HG03457 (cell line): ENCODE measurements around the gene PRKAG2.

Experiments used
- ATAC-seq: cut with Tn5 transposase; IDR thresholded peaks from one replicate; pipeline ENCODE4 v1.9.1; 2021; ENCODE audit warnings: moderate number of reproducible peaks; ENCODE audit not compliant: unreplicated experiment

PRKAG2 gene

DNA sequence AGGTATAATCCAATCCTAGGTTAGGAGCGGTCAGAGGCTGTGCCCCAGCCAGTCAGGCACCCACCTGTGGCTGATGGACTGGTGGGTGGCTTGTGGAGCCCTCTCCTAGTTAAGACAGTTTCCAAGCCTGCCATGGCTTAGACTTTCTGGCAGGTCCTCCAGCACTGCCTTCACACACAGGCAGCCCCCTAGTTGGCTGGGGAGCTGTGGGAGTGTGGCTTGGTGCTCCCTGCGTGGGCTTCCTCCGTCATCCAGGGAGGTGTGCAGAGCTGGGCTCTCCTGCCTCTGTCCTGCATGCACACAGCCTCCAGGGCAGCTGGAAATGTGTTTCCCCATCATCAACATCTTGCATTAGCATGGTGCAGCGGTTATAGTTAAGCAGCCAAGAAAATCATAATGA lies 273.0 kb downstream of the PRKAG2 start:
- ATAC-seq, result no peak

DNA sequence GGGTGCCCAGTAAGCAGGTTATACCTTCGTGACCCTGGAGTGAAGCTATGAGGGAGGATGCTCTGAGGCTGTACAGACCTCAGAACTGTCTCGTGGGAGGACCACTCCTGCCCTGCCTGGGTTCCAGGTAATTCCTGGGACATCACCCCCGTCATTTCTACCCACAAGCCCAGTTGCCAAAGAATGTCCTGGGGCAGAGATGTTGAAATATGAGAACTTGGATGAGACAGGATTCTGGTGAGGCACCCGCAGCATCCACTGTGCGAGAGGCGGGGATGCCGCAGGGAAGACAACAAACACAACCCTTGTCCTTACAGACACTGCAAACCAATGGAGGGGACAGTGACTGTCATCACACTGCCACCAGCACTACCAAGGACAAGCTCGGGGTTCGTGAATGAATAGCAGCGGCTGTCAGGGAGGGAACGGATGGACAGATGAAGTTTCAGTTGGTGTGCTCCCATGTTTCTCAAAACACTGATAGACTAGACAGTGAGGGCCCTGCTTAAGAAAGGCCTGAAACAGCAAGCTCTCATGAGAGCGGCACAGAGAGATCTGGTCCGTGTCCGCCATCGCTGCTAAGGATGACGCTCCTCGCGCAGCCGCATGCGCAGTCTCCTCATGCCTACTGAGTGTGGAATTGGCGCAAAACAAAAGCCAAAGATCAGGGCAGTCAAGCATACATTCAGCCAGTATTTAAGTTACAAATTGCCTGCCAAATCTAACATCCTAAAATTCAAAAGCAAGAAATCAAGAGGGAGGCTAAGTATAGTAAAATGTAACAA lies 275.2 kb downstream of the PRKAG2 start:
- ATAC-seq, result no peak

DNA sequence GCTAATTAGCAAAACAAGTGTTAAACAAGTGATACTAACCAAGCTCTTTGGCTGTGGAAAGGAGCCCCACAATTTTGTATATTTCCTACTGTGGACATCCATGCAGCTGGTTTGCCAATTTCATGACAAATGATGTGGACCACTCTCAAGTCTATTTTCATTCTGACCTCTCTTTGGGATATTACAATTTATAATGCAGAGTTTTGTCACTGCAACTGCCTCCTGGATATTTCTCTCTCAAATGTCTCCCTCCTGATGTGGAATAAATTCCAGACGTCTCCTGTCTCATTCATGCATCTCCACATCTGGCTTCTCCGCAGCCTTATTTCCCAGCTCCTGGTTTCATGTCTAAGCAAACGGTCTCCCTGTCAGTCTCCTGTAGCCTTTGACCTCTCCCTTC lies 276.6 kb downstream of the PRKAG2 start:
- ATAC-seq, result no peak

DNA sequence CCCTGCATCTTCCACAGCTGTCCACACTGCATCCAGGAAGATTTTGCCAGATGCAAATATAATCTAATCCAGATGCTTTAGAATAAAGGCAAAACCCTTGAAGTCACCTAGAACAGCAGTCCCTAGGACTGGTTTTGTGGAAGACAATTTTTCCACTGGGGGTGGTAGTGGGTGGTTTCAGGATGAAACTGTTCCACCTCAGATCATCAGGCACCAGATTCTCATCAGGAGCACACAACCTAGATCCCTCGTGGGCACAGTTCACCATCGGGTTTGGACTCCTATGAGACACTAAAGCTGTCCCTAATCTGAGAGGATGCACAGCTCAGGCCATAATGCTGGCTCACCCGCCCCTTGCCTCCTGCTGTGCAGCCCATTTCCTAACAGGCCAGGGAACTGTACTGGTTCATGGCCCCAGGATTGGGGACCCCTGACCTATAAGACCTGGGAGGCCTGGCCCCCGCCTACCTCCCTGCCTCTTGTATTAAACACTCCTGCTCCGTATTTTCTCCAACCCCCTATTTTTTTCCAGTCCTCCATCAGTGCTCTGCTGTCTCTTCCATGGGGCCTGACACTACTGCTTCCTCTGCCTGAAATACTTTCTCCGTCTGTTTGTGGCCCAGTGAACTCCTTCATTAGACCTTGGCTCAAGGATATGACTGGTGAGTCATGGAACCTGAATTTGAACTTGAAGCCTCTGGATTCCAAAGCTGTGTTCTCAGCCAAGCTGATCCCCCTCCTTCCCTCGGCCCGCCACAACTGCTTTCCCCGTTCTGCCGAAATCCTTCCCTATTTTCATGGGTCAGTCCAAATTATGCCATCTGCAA lies 277.3 kb downstream of the PRKAG2 start:
- no peak for ATAC-seq

DNA sequence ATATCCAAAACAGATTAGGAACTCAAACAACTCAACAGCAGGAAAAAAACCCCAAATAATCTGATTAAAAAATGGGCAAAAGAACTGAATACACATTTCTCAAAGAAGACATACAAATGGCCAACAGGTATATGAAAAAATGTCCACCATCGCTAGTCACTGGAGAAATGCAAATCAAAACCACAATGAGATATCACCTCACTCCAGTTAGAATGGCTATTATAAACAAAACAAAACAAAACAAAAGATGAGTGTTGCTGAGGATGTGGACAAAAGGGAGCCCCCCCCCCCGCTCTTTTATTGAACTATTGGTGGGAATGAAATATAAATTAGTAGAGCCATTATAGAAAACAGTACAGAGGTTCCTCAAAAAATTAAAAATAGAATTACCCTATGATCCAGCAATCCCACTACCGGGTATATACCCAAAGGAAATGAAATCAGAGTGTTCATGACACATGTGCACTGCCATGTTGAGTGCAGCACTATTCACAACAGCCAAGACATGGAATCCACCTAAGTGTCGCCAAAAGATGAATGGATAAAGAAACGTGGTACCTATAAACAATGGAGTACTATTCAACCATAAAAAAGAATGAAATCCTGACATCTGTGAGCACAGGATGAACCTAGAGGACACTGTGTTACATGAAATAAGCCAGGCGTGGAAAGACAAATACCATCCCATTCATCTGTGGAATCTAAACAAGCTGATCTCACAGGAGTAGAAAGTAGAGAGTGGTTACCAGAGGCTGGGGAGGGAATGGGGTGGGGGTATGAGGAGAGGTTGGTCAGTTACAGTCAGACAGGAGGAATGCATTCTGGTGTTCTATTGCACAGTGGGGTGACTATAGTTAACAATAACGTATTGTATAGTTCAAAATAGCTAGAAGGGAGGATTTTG lies 279.1 kb downstream of the PRKAG2 start:
- no peak for ATAC-seq

DNA sequence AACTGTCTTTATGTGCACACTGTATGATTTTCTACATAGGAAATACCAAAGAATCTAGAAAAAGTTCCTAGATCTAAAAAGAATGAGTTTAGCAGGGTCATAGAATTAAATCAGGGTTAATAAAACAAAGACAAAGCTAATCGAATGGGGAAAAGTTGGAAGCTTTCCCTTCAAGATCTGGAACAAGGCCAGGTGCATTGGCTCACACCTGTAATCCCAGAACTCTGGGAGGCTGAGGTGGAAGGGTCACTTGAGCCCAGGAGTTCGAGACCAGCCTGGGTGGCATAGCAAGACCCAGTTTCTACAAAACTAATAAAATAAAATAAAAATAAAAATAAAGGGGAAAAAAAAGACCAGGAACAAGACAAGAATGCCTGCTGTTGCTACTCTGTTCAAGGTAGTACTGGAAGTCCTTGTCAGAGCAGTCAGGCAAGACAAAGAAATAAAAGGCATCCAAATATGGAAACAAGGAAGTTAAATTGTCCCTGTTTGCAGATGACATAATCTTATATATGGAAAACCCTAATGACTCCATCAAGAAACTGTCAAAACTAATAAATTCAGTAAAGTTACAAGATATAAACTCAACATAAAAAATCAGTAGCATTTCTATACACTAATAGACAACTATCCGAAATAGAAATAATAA lies 281.1 kb downstream of the PRKAG2 start:
- ATAC-seq, result no peak

DNA sequence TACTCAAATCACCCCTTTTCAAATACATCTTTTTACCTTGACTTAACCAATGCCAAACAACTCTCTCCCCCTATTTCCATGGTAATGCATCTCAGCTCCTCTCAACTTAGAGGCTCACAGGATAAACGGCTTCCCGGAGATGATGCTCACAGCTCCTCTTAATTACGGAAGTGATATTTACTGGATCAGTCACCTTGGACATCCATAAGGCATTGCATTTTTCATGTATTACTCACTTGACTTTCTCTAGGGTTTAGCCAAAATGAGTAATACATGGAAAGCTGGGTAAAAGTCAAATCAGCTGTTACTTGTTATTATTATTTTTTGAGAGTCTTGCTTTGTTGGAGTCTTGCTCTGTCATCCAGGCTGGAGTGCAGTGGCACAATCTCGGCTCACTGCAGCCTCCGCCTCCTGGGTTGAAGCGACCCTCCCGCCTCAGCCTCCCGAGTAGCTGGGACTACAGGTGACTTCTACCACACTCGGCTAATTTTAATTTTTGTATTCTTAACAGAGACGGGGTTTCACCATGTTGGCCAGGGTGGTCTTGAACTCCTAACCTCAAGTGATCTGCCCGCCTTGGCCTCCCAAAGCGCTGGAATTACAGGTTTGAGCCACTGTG lies 283.9 kb downstream of the PRKAG2 start:
- ATAC-seq, result no peak

DNA sequence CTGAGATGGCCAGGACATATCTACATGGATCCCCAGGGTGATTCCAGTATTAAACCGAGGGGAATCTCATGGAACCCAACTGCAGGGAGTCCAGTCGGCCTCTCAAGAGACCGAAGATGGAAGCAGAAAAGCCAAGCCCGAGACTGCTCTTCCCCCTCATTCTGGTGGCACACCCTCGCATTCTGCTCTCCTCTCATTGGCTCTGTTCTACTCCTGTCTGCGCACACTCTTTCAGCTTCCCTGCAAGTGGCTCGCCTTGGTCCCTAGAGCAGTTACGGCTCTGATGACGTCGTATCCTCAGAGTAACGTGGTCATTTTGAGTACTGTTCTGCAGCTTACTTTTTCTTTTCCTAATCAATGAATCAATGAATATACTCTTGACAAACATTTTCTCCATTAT lies 284.6 kb downstream of the PRKAG2 start:
- ATAC-seq, result no peak

DNA sequence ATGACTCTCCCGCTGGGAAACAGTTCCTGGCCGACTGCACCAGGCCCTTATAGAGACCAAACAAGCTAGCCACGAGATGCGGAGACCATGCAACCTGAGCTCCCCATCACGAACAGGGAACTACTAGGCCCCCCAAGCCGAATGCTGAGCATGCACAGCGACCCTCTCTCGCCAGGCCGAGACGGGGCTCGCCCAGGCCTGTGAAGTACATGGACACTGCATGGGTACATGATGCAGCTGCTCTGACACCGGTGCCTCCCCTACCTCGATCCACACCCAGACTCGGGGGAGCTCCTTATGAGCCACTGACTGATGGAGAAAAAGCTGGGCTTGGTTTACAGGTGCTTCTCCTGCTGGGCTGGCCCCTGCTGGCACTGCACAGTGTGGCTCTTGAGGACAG lies 285.0 kb downstream of the PRKAG2 start:
- ATAC-seq, result no peak

DNA sequence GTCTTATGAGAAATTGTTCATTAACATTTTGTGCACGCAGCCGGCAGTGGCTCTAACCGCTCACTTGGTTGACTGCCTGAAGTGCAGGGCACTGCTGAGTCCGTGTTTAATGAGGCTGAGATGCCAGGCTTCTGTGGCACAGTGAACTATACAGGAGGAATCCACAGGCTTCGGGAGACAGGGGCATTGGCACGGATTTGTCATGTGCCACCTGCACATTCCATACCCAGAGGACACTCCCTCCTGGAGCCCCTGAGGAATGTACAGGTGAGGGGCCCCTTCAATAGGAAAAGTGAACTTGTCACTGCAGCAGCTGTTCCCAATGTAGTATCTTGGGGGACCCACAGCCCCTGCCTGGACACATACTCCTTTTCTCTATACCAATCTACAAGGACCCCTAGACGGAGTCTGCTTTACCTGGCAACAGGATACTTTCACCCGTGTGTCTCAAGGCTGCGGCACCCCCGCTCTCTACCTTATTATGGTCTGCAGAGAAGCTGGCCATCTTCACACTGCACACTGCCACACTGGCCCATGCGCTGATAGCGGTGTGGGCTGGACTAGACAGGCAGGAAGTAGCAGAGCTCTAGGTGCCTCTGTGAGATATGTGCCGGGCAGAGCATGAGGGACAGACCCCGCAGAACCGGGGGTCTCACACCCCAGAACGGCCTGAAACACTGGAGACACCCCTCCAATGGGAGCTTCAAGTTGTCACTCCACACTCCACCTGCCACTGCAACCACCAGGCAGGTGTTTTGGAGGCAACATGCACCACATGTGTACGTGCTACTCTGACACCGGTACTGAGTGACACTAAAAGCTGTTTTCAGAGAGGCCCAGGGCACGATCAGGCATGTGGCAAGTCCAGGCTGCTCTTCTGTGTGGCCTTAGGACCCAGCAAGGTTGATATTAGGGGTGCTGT lies 285.8 kb downstream of the PRKAG2 start:
- no peak for ATAC-seq

DNA sequence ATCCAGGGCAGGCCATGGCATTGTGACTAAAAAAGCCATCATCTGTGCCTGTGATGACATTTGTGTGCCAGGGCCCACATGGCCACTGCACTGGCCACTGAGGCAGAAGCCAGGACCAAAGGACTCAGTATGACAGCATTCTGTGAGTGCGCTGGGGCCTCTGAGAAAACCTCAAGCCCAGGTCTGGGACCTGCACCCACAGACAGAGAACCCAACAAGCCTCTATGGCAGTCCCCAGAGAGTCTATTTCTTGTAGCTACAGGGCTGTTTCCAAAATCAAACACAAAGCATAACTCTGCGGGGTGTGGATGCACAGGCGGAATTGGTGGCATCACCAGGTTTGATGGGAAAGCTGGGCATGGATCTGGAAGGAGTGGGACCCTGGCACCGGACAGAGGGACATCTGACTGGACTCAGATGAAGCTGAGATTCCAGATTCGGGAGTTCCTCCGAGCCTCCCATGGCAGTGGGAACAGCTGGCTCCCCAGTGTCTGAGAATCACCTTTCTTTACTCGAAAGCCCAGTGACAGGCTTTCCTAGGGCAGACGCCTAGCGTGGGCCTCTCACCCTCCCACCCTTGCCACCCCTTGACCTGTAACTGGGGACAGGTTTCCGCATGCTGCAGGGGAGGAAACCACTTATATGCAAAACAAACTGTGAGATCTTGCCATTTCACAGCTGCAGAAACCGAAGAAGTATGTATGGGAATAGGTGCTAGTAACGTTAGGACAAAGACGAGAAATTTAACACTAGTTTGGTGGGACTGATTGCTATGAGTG lies 286.7 kb downstream of the PRKAG2 start:
- ATAC-seq, result no peak

DNA sequence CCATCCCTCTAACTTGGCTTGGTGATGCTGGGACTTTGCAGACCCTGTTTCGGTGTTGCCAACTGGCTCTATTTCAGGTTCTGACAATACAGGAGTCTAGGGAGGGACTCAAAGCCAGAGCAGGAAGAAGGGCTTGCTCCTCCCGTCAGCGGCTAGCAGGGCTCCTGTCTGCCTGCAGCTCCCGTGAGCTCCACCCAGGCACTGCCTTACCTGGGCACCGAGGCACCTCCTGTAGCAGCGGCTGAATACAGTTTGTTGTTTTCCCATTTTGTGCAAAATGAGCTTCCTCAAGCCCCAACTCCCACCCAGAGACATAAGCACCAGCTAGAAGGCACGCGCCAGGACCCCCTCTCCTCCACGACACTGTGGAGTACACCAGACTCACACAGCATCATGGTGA lies 287.9 kb downstream of the PRKAG2 start:
- ATAC-seq, result no peak

DNA sequence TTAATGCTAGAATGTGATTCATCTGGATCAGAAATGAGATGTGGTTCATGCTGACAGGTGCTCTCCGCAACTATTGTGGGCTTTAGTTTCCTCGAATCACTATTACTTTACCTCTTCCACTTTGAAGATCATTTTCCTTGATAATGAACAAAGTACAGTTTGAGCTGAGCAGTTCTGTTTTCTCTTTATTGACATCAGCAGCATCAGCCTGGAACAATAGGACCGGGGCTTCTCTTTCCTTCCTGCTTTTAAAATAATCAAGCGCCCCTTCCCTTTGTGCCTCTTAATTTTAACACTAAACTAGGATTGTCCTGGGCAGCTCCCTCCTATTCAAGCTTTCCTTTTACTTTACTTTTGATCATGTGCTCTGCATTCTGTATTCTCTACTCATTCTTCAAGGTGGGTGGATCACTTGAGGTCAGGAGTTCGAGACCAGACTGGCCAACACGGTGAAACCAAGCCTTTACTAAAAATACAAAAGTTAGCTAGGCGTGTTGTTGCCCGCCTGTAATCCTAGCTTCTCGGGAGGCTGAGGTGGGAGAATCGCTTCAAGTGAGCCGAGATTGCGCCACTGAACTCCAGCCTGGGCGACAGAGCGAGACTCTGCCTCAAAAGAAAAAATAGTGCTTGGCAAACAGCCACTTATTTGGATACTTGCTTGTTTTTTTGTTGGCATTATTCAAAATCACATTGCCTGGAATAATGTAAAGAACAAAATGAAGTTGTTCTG lies 290.2 kb downstream of the PRKAG2 start:
- no peak for ATAC-seq

DNA sequence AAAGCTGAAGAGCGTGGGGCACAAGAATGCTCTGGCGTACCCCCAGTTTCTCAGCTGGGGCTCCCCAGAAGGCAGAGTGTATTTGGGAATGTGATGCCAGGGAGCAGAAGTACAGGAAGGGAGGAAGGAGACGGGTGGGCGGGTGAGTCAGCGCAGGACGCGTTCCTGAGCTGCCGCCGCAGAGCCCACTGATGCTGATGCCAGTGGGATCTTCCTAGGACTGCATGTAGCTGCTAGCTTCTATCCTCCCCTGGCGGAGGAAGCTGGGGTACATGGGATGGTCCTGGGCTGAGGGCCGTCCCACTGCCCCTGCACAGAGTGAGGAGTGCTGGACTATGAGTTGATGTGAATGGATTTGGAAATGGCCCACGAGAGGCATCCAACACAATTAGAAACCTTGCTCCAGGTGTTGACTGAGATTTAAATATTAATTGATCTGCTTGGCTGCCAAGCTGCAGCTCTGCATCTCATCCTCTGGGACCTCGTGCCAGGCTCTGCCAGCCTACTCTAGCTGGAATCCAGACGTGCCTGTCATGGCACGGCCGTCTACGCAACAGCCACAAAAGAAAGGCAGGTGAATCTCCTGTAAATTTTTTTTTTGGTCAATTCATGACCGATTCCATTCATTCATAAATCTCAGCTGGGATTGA lies 291.0 kb downstream of the PRKAG2 start:
- ATAC-seq, result no peak

DNA sequence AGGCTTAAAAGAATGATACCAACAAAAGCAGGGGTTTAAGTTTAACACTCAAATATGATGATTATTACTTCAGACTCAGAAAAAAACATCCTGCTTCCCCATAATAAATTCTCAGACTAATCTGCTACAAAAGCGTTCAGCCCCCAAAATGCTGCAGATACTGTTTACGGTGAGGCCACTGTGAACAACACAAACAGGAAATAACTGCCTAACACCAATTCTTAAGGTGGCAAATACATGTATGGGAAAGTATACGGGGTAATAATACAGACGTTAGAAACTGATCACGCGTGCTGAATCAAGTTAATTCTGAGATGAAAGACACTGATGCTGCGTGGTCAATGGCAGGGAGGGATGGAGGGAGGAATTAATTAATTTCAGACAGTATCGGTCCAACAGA lies 295.2 kb downstream of the PRKAG2 start:
- no peak for ATAC-seq

DNA sequence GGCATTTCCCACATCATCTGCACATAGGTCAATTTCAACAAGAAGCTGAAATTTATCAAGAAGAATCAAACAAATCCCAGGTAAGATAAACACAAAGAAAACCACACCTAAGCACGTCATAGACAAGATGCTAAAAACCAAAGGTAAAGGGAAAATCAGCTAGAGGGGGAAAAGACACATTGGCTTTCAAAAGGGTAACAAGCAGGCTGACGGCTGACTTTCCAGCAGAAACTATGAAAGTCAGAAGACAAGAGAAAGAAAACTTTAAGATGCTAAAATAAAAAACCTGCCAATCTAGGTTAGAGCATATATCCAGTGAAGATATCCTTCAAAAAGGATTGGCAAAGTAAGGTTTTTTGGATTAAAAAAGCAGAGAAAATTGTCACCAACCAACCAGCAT lies 297.3 kb downstream of the PRKAG2 start:
- no peak for ATAC-seq

DNA sequence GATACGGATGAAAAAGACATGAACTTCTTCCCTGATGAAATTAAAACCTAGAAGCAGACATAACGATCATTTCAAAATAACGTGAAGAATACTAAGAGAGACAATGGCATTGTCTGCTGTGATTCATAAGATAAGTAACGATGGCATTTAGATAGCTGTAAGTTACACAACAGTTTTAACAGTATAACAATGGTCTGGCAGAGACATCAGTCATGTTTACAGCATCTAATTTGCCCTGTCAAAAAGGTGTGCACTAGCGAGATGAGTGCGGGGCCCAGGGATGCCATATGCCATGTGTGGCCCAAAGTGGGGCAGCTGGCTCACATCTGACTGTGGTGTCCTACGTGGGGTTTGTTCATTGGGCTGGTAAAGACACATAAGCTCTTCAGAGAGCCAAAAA lies 301.5 kb downstream of the PRKAG2 start:
- ATAC-seq, result no peak
